Endothelial cell of umbilical vein (primary cell): ENCODE data around the gene MYL3. TPM values are rescaled to one million over a fixed set of nuclear protein-coding genes. Genes with fewer than 3 reads are reported as not detected.

Experiments used
- BruUV-seq: library from RNA; stranded (reverse); fragments of 400-500 nt; replicated peaks from 2 replicates; lab custom pipeline; 2021; lab: Mats Ljungman, UMichigan
- CTCF ChIA-PET: fragments of 300-600, 350-600 bp; sonication (Branson Sonifier 250); formaldehyde crosslinking; loops from one replicate; lab custom pipeline; 2021; ENCODE audit warnings: antibody characterized with exemption, inconsistent platforms; lab: Charles Lee
- POLR2A ChIA-PET: fragments of 300-600, 350-600 bp; sonication (Branson Sonifier 250); formaldehyde crosslinking; loops from one replicate; lab custom pipeline; 2021; ENCODE audit warnings: antibody characterized with exemption, inconsistent platforms; lab: Charles Lee
- DNase-seq: peaks from one replicate; pipeline ENCODE4 v3.0.0-alpha.2; 2011; ENCODE audit warnings: low read depth, low spot score
- FAIRE-seq: peaks from 2 replicates; lab custom pipeline; 2011; peaks lifted over from hg19 to GRCh38; lab: Jason Lieb, UNC
- H2AFZ ChIP-seq: 2 replicates; pipeline ENCODE4 v1.6.0; 2012; ENCODE audit warnings: low read depth, low read length, control low read depth, inconsistent platforms
- H3K27ac ChIP-seq: 2 replicates; pipeline ENCODE4 v1.5.1; 2011; ENCODE audit warnings: low read depth, mild to moderate bottlenecking, control low read depth, low read length, moderate library complexity; ENCODE audit not compliant: insufficient read depth
- H3K27me3 ChIP-seq, 2 experiments: 2 replicates each; pipeline versions ENCODE4 v1.6.0 to v1.6.1; 2011; ENCODE audit warnings: low read length in 2 of 2, mixed read lengths in 1 of 2; ENCODE audit not compliant: control insufficient read depth in 2 of 2, insufficient read depth in 2 of 2
- H3K36me3 ChIP-seq, 2 experiments: 2 replicates in 1 of 2; 3 replicates in 1 of 2; pipeline ENCODE4 v1.5.1; 2011; ENCODE audit warnings: low read length in 2 of 2, mild to moderate bottlenecking in 1 of 2, moderate library complexity in 1 of 2; ENCODE audit not compliant: control insufficient read depth in 2 of 2, insufficient read depth in 2 of 2; ENCODE audit errors: extremely low read depth in 1 of 2
- H3K4me1 ChIP-seq: 3 replicates; pipeline ENCODE4 v1.5.1; 2011; ENCODE audit warnings: mild to moderate bottlenecking, low read length; ENCODE audit not compliant: control insufficient read depth, insufficient read depth; ENCODE audit errors: extremely low read depth
- H3K4me2 ChIP-seq: 2 replicates; pipeline ENCODE4 v1.6.1; 2011; ENCODE audit warnings: low read length, control low read depth, mixed read lengths; ENCODE audit not compliant: insufficient read depth
- H3K4me3 ChIP-seq, 3 experiments: fragments of 200-600 bp in 1 of 3; sonication (generic), shearing (Covaris generic) in 1 of 3; replicated peaks in 1 of 3; 2 replicates each; pipeline ENCODE4 v1.5.1; 2011 to 2016; ENCODE audit warnings: control low read depth in 3 of 3, low read length in 3 of 3, mild to moderate bottlenecking in 2 of 3, inconsistent platforms in 1 of 3, low read depth in 1 of 3, moderate library complexity in 1 of 3; ENCODE audit not compliant: insufficient read depth in 1 of 3
- H3K79me2 ChIP-seq: 2 replicates; pipeline ENCODE4 v1.6.0; 2012; ENCODE audit warnings: low read length, inconsistent platforms; ENCODE audit not compliant: control insufficient read depth, insufficient read depth
- H3K9ac ChIP-seq: replicated peaks from 2 replicates; pipeline ENCODE3; 2011; ENCODE audit warnings: low read length, control low read depth; ENCODE audit not compliant: insufficient read depth; ENCODE audit errors: extremely low read depth
- H3K9me1 ChIP-seq: replicated peaks from 3 replicates; pipeline ENCODE4 v1.6.0; 2011; ENCODE audit warnings: mild to moderate bottlenecking, low read length; ENCODE audit not compliant: control insufficient read depth, insufficient read depth; ENCODE audit errors: extremely low read depth
- H3K9me3 ChIP-seq: replicated peaks from 2 replicates; pipeline ENCODE4 v1.5.1; 2012; ENCODE audit warnings: low read length, inconsistent platforms; ENCODE audit not compliant: control insufficient read depth, insufficient read depth
- H4K20me1 ChIP-seq: replicated peaks from 2 replicates; pipeline ENCODE3; 2011; ENCODE audit warnings: mild to moderate bottlenecking, low read length; ENCODE audit not compliant: control insufficient read depth, insufficient read depth; ENCODE audit errors: extremely low read depth
- CTCF ChIP-seq, 2 donors: IDR thresholded peaks; 1 replicate in 1 of 2; 2 replicates in 1 of 2; pipeline ENCODE4 v1.5.1; 2011; ENCODE audit warnings: low read length in 2 of 2, mild to moderate bottlenecking in 2 of 2, moderate library complexity in 2 of 2, control low read depth in 1 of 2, inconsistent platforms in 1 of 2, low read depth in 1 of 2; ENCODE audit not compliant: insufficient read depth in 1 of 2; ENCODE audit errors: extremely low read depth in 1 of 2
- EZH2 ChIP-seq: IDR thresholded peaks from 2 replicates; pipeline ENCODE4 v1.6.1; 2012; ENCODE audit warnings: borderline replicate concordance, low read depth, mild to moderate bottlenecking, moderate library complexity, low read length, inconsistent platforms; ENCODE audit not compliant: severe bottlenecking
- FOS ChIP-seq: IDR thresholded peaks from 2 replicates; pipeline ENCODE4 v1.6.1; 2011; ENCODE audit warnings: mild to moderate bottlenecking, low read length, moderate library complexity, borderline replicate concordance; ENCODE audit not compliant: insufficient read depth
- GATA2 ChIP-seq: IDR thresholded peaks from 2 replicates; pipeline ENCODE4 v1.7.0; 2011; ENCODE audit warnings: low read depth, mild to moderate bottlenecking, moderate library complexity, mixed read lengths, low read length; ENCODE audit not compliant: insufficient read length, insufficient read depth
- JUN ChIP-seq: IDR thresholded peaks from 2 replicates; pipeline ENCODE4 v1.6.1; 2011; ENCODE audit warnings: borderline replicate concordance, low read depth; ENCODE audit not compliant: insufficient read length, insufficient read depth
- MYC ChIP-seq: IDR thresholded peaks from one replicate; pipeline ENCODE4 v1.6.1; 2011; ENCODE audit warnings: mild to moderate bottlenecking, low read depth, low read length
- POLR2AphosphoS5 ChIP-seq: IDR thresholded peaks from 2 replicates; pipeline ENCODE4 v1.6.1; 2012; ENCODE audit warnings: low read depth, mild to moderate bottlenecking, control low read depth, low read length, moderate library complexity; ENCODE audit not compliant: insufficient read depth
- dilution Hi-C: fragments of 300-500 bp; cut with MboI; formaldehyde crosslinking; loops from one replicate; pipeline ENCODE4 v1.15.0; 2019; ENCODE audit warnings: low sequenced_read_pairs; ENCODE audit not compliant: extremely low pct_ligation_motif_present
- intact Hi-C: fragments of 100-400 bp; cut with micrococcal nuclease; formaldehyde crosslinking; loops from one replicate; pipeline ENCODE4 v1.10.0; 2022
- polyA plus RNA-seq, 4 experiments: library from polyadenylated mRNA; depleted of rRNA in 3 of 4; stranded (reverse) in 3 of 4; unstranded in 1 of 4; fragments of >200 nt; gene quantifications; 2 replicates each; pipeline versions ENCODE4 v1.2.1 to v1.2.3, GENCODE V29; 2011 to 2012; ENCODE audit warnings: missing spikeins in 1 of 4
- total RNA-seq: library from RNA; stranded (reverse); gene quantifications from 2 replicates; pipeline ENCODE4 v1.2.3, GENCODE V29; 2021

The MYL3 gene
- total and polyA plus RNA-seq, 2 donors (not counting 3 experiments of a cell fraction or from before 2014, with no cell fraction given), result not detected

- Histone ChIP-seq H3K27ac (no peak overlapping the region), H3K36me3 (no peaks in the 10 kb centered on the region), H2AFZ (no peak overlapping the region), H4K20me1 (no peaks in the 10 kb centered on the region), H3K4me1 (no peaks in the 10 kb centered on the region), H3K4me2 (no peak overlapping the region), H3K9me1 (no peaks in the 10 kb centered on the region), H3K9me3 (no peaks in the 10 kb centered on the region), H3K4me3 (no peak overlapping the region), H3K79me2 (no peaks in the 10 kb centered on the region), H3K9ac (no peak overlapping the region), H3K27me3 (peaks cover 0 to 2% of the 10 kb centered on the region in 2 experiments)
- intact Hi-C loops, result no loop called here
- DNase-seq (no peak), FAIRE-seq (no peak)
- TF ChIP-seq GATA2 (no peak), JUN (no peak), FOS (no peak), EZH2 (no peak), CTCF (IDR thresholded peaks at IDR 0.05; ENCODE audit: extremely low read depth in 1 of 2, insufficient read depth in 1 of 2, low read depth in 1 of 2, low read length in 2 of 2) (no peak), POLR2AphosphoS5 (no peak), MYC (no peak)
- BruUV-seq, result no TSS peak
- dilution Hi-C loops, result no loop called here
- CTCF ChIA-PET, result interaction anchor here (1.1 to 2.4 kb wide), 3 partner anchors 8 to 146 kb away, joined by 3 to 7 read pairs (median 6); no protein-coding TSS in a partner anchor
- POLR2A ChIA-PET, result no interaction called here
Measured at GRCh38 chr3:46851364-46852333, 11.6 kb downstream of the MYL3 start.
